ENCODE measurements around the gene ATF6. TPM values are rescaled to one million over a fixed set of nuclear protein-coding genes. Genes with fewer than 3 reads are reported as not detected.

ATF6 gene
- total RNA-seq, 1 experiment from 2014 or later = 20.9 TPM

DNA sequence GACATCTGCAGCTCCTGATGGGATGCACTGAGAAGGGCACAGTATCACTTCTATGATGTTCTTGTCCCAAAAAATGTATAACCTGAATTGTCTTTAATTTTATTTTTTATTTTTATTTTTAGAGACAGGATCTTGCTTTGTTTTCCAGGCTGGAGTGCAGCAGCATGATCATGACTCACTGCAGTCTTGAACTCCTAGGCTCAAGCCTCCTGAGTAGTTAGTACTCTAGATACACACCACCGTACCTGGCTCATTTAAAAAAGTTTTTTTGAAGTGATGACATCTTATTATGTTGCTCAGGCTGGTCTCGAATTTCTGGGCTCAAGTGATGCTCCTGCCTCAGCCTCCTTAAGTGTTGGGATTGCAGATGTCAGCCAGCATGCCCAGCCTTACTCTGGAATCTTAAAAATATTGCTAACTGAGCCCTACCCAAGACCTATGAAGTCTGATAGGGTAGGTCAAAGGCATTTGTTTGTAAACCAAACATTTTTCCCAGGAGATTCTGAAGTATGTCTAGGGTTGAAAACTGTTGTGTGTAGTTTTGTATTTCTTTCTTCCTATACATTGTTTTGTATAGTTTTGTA lies 68.9 kb downstream of the ATF6 start:
- no peaks in the 10 kb centered on the region for H4K20me1 ChIP-seq (ENCODE audit: insufficient read depth)
- no peak overlapping the region for H2AFZ ChIP-seq (ENCODE audit: low read depth, low read length, poor library complexity, severe bottlenecking)
- no peak overlapping the region for H3K27ac ChIP-seq (ENCODE audit: low read depth, low read length)
- 0 out of 4 replicates have a peak, but pooled peaks cover 0 to 4% of the 10 kb centered on the region in 2 experiments for H3K36me3 ChIP-seq (ENCODE audit: control insufficient read depth in 1 of 2, insufficient read depth in 2 of 2, low read length in 2 of 2)
- DNase-seq (ENCODE audit: low read depth, low spot score) = no peak
- H3K79me2 ChIP-seq (ENCODE audit: insufficient read depth, low read length) = no peaks in the 10 kb centered on the region
- no peak overlapping the region for H3K4me3 ChIP-seq (replicated peaks in 1 of 2; ENCODE audit: low read depth in 1 of 2, low read length in 2 of 2)
- no peaks in the 10 kb centered on the region for H3K27me3 ChIP-seq (ENCODE audit: insufficient read depth, low read length)
- H3K4me1 ChIP-seq (ENCODE audit: control insufficient read depth in 1 of 2, insufficient read depth in 2 of 2, low read length in 2 of 2) = no peaks in the 10 kb centered on the region
- BruUV-seq (replicated peaks) = no TSS peak
- TF ChIP-seq CEBPB (IDR thresholded peaks at IDR 0.05; ENCODE audit: low read depth) (no peak), TCF7L2 (IDR thresholded peaks at IDR 0.05; ENCODE audit: borderline replicate concordance, extremely low read depth, insufficient read depth, insufficient read length) (no peak), EZH2phosphoT487 (IDR thresholded peaks at IDR 0.05; ENCODE audit: borderline replicate concordance) (no peak), SRF (IDR thresholded peaks at IDR 0.05; ENCODE audit: low read depth) (no peak), ELF1 (IDR thresholded peaks at IDR 0.05; ENCODE audit: borderline replicate concordance, low read depth) (no peak), ZFX (IDR thresholded peaks at IDR 0.05) (no peak), EGR1 (IDR thresholded peaks at IDR 0.05; ENCODE audit: low read depth) (no peak), YY1 (IDR thresholded peaks at IDR 0.05; ENCODE audit: extremely low read depth, insufficient replicate concordance, low read depth, low read length) (no peak), FOSL1 (IDR thresholded peaks at IDR 0.05; ENCODE audit: low read depth) (no peak), CBX3 (IDR thresholded peaks at IDR 0.05; ENCODE audit: low read depth) (no peak), ZNF274 (IDR thresholded peaks at IDR 0.05; ENCODE audit: low read depth, low read length) (no peak), POLR2AphosphoS5 (IDR thresholded peaks at IDR 0.05; ENCODE audit: low read depth, low read length) (no peak), SIN3A (IDR thresholded peaks at IDR 0.05; ENCODE audit: low read depth) (no peak), POLR2A (IDR thresholded peaks at IDR 0.05; ENCODE audit: borderline replicate concordance, extremely low read depth, insufficient read depth, insufficient read length) (no peak), SP1 (IDR thresholded peaks at IDR 0.05; ENCODE audit: low read depth) (no peak), JUND (IDR thresholded peaks at IDR 0.05) (no peak)
- TF ChIP-seq, protein P1, sequence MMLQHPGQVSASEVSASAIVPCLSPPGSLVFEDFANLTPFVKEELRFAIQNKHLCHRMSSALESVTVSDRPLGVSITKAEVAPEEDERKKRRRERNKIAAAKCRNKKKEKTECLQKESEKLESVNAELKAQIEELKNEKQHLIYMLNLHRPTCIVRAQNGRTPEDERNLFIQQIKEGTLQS (IDR thresholded peaks at IDR 0.05) = no peak
- TF ChIP-seq, protein P2, sequence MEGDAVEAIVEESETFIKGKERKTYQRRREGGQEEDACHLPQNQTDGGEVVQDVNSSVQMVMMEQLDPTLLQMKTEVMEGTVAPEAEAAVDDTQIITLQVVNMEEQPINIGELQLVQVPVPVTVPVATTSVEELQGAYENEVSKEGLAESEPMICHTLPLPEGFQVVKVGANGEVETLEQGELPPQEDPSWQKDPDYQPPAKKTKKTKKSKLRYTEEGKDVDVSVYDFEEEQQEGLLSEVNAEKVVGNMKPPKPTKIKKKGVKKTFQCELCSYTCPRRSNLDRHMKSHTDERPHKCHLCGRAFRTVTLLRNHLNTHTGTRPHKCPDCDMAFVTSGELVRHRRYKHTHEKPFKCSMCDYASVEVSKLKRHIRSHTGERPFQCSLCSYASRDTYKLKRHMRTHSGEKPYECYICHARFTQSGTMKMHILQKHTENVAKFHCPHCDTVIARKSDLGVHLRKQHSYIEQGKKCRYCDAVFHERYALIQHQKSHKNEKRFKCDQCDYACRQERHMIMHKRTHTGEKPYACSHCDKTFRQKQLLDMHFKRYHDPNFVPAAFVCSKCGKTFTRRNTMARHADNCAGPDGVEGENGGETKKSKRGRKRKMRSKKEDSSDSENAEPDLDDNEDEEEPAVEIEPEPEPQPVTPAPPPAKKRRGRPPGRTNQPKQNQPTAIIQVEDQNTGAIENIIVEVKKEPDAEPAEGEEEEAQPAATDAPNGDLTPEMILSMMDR (IDR thresholded peaks at IDR 0.05 in 2 of 3, conservative IDR thresholded peaks at IDR 0.05 in 1 of 3; ENCODE audit: borderline replicate concordance in 1 of 3, insufficient read depth in 1 of 3, low read depth in 2 of 3, low read length in 2 of 3) = no peak
- TF ChIP-seq, protein P3, sequence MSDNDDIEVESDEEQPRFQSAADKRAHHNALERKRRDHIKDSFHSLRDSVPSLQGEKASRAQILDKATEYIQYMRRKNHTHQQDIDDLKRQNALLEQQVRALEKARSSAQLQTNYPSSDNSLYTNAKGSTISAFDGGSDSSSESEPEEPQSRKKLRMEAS (IDR thresholded peaks at IDR 0.05) = no peak
- TF ChIP-seq, protein P4, sequence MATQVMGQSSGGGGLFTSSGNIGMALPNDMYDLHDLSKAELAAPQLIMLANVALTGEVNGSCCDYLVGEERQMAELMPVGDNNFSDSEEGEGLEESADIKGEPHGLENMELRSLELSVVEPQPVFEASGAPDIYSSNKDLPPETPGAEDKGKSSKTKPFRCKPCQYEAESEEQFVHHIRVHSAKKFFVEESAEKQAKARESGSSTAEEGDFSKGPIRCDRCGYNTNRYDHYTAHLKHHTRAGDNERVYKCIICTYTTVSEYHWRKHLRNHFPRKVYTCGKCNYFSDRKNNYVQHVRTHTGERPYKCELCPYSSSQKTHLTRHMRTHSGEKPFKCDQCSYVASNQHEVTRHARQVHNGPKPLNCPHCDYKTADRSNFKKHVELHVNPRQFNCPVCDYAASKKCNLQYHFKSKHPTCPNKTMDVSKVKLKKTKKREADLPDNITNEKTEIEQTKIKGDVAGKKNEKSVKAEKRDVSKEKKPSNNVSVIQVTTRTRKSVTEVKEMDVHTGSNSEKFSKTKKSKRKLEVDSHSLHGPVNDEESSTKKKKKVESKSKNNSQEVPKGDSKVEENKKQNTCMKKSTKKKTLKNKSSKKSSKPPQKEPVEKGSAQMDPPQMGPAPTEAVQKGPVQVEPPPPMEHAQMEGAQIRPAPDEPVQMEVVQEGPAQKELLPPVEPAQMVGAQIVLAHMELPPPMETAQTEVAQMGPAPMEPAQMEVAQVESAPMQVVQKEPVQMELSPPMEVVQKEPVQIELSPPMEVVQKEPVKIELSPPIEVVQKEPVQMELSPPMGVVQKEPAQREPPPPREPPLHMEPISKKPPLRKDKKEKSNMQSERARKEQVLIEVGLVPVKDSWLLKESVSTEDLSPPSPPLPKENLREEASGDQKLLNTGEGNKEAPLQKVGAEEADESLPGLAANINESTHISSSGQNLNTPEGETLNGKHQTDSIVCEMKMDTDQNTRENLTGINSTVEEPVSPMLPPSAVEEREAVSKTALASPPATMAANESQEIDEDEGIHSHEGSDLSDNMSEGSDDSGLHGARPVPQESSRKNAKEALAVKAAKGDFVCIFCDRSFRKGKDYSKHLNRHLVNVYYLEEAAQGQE (IDR thresholded peaks at IDR 0.05; ENCODE audit: low read depth) = no peak
- H3K9ac ChIP-seq (ENCODE audit: low read length) = no peak overlapping the region
- no peak overlapping the region for H3K4me2 ChIP-seq (ENCODE audit: low read length)
- intact Hi-C loops (cut with micrococcal nuclease) = no loop called here
- no peak for ATAC-seq
- ChIA-PET CTCF (no interaction called here), POLR2A (no interaction called here), RAD21 (ENCODE audit: low non-redundant PET in 1 of 2, low total read pairs in 2 of 2, uncharacterized antibody in 2 of 2, unreplicated experiment in 2 of 2) (no interaction called here)
- H3K9me3 ChIP-seq (ENCODE audit: control insufficient read depth in 1 of 2, insufficient read depth in 1 of 2, low read depth in 1 of 2, low read length in 2 of 2) = no peaks in the 10 kb centered on the region
- H3K9me2 ChIP-seq (ENCODE audit: insufficient read depth) = no peaks in the 10 kb centered on the region

Data from HCT116 (cell line).